Ammon's horn (tissue), 1 donor: ENCODE data around the gene MRPS15.

Experiments
- DNase-seq: peaks from one replicate; pipeline ENCODE4 v3.0.0-alpha.2; 2016; ENCODE audit warnings: low spot score

MRPS15 gene

DNA sequence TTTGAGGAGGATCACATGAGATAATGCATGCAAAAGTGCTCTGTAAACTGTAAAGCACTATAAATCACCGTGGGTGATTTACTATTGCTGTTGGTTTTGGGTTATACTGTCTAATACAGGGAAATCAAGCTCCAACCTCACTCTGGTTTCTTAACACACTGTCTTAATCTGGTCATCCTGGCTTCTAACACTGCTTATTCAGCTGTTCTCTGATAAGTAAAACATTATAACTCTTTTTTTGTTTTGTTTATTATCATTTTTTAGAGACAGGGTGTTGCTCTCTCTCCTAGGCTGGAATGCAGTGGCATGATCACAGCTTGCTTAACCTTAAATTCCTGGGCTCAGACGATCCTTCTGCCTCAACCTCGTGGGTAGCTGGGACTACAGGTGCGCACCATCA is 44.6 kb downstream of the MRPS15 start:
- no peak for DNase-seq

DNA sequence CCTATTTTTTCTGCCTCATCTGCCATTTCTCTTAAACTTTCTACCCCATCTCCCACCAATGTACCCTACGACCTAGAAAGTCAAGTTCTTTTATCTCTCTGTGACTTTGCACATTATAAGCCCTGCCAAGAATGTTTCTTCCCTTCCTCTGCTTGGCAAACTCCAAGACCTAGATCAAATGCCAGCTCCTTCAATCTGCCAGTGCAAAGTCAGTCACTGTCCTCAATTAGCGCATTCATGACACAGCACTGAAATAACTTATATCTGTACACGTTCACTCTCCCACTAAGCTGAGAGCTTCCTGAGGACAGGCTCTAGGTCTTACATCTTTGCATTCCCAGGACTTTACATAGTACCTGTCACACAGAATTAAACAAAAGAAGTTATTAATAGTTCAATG is 45.0 kb downstream of the MRPS15 start:
- no peak for DNase-seq

DNA sequence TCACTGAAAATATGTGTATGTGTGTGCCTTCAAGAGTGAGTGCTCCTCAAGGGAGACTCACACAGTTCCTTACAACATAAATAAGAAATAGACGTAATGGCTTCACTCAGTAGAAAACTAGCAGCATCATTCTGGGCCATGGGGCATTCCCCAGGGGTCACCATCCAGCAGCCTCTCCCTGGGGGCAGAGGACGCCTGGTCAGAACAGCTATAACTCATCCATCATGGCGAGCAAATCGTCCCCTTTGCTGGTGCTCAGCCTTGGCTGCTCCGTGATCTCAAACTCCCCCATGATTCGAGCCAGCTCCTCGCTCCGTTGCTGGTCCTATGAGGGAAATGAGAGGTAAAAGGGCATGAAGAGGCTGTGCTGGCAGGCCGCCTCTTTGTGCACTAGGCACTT is 46.3 kb downstream of the MRPS15 start:
- no peak for DNase-seq

DNA sequence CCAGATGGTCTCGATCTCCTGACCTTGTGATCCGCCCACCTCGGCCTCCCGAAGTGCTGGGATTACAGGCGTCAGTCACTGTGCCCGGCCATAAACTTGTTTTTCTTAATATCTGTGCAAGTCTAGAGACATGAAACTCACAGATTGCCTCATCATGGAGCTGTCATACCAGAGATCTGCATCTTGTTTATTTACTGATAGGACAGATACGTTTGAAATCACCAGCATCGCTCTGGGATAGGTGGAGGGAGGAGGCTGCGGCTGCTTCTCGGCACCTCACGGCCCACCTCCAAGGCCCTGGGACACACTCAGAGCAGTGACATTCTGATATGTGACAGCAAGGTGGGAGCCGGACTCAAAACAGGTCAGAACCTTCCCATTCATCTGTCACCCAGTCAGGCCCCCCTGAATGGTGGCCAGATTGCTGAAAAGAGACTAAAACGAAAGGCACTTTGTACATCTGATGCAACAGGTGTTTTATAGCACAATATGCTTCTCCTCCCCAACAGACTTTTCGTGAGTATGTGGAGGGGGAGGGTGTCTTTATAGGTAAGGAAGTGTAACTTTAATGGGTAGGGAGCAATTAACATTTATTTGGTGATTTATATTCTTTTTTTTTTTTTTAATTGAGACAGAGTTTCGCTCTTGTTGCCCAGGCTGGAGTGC is 48.4 kb downstream of the MRPS15 start:
- no peak for DNase-seq

DNA sequence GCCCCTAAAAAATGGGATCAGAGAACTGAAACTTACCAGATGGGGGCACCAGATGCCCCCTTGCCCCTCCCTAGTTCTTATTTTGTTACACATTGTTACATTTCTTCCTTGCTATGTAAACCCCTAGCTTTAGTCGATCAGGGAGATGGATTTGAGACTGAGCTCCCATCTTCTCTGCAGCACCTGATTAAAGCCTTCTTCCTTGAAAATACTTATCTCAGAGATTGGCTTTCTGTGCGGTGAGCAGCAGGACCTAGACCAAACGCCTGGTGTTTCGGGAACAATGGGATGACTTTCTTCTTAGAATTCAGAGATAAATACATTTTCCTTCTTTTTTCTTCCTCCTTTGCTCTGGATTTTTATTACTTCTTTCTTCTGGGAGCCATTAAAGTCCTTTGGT is 49.8 kb downstream of the MRPS15 start:
- DNase-seq: no peak

DNA sequence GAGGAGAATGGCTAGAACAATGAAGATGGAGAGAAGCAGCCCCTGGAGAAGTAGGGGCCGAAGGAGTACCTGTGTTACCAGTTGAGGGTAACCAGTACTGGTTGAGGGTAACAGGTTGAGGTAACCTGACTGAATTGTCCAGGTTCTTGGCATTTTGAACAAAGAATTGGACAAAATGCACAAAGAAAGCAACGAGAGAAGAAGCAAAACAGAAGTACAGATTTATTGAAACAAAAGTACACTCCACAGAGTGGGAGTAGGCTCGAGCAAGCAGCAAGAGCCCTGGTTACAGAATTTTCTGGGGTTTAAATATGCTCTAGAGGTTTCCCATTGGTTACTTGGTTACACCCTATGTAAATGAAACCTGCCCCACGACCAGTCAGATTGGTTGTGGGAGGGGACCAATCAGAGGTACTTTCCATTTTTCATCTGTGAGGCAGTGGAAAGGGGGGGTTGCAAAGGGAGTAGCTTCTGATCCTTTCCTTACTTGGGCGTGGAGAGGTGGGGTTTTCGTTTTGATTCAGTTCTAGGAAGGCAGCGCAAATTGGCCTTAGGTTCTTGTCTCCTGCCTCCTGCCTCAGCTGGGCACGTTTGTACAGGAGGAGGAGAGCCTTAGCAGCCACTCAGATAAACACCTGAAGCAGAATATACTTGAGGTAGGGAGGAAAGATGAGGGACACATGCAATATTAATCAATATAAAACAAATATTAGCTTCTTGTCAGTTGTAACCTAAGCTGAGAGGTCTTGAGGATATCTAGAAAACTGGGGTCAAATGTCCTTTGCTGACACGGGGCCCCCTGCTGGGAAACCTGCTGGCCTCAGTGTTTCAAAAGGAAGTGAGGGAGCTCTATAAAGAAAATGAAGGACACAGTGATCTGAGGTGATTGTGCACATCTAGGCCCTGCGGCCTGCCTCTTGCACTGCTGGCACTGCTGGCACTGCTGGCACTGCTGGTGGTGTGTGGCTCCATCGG is 52.2 kb downstream of the MRPS15 start:
- peak; percentile 40 for DNase-seq

DNA sequence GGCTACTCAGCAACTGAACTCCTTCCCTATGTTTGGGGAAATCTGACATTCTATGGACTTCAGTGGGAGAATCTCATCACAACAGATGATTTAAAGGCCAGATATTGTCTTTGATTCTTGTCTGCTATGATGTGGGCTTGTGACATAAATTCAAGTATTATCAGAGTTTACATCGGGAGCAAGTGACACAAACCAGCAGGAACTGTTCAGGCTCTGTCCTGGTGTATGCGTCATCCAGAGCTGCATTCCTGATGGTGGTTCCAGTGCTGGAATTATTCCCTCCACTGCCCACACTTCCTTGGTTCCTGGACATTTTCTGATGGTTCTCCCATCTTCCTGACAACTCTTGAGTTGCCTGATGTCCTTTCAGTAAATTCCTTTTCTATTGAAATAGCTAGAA is 55.7 kb downstream of the MRPS15 start:
- DNase-seq: no peak

DNA sequence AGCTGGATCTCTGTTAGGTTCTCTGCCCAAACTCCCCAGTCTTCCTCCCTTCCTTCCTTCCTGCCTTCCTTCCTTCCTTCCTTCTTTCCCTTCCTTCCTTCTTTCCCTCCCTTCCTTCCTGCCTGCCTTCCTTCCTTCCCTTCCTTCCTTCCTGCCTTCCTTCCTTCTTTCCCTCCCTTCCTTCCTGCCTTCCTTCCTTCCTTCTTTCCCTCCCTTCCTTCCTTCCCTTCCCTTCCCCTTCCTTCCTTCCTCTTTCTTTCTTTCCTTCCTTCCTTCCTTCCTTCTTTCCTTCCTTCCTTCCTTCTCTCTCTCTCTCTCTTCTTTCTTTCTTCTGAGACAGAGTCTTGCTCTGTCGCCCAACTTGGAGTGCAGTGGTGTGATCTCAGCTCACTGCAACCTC is 57.7 kb downstream of the MRPS15 start:
- DNase-seq: no peak
